Measurements from ENCODE around the gene CST9. TPM values are rescaled to one million over a fixed set of nuclear protein-coding genes. Genes with fewer than 3 reads are reported as not detected.

The CST9 gene
- total RNA-seq, 2 donors from 2014 or later = not detected

DNA sequence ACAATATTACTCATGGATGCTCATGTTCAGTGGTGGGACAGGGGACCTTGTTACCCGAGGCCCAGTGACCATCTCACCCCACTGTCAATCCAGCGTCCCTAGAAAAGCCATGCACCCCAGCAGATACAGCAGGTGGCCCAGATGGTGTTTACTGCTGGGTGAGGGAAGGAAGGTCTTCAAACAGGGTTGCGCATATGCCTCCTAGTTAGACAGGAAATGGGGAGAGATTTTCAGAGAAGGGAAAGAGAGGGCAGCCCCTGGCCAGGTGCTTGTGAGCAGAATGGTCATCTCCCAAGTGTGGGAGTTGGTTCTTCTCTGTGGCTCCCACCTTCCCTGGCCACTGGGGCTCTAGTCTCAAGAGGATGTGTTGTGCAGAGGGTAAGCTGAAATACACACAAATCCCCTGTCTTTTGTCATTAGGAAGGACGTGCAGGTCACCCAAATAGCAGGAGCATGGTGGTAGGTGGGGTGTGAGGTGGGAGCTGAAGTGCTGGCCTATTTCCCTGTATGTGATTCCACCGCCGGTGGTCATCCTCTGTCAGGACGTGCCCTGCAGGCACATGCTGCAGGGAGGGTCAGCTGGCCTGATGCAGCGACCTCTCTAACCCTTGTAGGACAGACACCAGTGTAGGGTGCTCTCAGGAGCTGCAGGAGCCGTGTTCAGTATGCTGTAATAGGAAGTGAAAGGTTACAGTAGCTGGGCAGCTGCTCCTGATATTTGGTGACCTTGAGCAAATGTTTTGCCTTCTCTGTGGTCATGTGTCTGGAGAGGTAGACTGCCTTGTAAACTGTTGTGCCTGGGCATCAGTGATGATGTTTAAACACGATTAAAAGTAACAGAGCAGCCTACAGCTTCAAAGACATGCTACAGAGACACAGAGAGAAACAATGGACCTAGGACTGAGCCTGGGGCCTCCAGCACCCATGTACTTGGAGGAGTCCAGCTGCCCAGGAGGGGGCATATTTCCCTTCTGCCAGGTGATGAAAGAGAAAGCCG lies 35.3 kb upstream of the CST9 start:
- TF ChIP-seq, protein P1, sequence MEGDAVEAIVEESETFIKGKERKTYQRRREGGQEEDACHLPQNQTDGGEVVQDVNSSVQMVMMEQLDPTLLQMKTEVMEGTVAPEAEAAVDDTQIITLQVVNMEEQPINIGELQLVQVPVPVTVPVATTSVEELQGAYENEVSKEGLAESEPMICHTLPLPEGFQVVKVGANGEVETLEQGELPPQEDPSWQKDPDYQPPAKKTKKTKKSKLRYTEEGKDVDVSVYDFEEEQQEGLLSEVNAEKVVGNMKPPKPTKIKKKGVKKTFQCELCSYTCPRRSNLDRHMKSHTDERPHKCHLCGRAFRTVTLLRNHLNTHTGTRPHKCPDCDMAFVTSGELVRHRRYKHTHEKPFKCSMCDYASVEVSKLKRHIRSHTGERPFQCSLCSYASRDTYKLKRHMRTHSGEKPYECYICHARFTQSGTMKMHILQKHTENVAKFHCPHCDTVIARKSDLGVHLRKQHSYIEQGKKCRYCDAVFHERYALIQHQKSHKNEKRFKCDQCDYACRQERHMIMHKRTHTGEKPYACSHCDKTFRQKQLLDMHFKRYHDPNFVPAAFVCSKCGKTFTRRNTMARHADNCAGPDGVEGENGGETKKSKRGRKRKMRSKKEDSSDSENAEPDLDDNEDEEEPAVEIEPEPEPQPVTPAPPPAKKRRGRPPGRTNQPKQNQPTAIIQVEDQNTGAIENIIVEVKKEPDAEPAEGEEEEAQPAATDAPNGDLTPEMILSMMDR (IDR thresholded peaks at IDR 0.05) = no peak
- Histone ChIP-seq H3K27me3 (replicated peaks; ENCODE audit: insufficient read depth) (no peaks in the 10 kb centered on the region), H3K9me3 (no peaks in the 10 kb centered on the region), H3K4me3 (no peak overlapping the region), H3K27ac (no peak overlapping the region), H3K36me3 (no peaks in the 10 kb centered on the region), H3K4me1 (ENCODE audit: control insufficient read depth in 1 of 2, low read depth in 2 of 2) (peaks cover 7 to 12% of the 10 kb centered on the region in 2 donors)
- DNase-seq (ENCODE audit: low spot score) (no peak), ATAC-seq (ENCODE audit: insufficient number of reproducible peaks, low FRiP score, low read depth) (no peak)

DNA sequence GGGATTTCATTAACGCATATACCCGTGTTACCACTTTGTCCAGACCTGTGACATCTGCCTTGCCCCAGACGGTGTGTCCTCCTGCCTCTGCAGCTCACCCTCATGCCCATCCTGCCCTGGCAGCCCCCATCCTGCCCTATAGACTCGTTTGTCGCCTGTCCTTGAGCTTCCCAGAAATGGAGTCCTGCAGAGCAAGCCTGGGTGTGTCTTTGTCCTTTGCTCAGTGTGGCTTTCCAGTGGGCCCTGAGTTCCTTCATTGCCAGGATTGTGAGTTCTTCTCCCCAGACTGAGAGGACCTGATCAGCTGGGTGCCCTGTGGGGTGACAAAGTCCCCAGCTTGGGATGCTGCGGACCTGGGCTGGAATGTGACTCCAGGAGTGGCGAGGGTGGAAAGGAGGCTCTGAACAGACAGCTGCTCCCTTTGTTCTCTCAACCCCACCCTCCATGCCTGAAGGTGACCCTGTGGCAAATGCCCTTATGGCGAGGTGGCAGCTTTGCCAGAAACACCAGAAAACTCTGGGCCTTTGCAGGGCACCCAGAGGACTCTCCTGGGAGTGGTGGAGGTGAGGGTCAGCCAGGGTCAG lies 34.4 kb upstream of the CST9 start:
- Histone ChIP-seq H3K9me3 (no peaks in the 10 kb centered on the region), H3K36me3 (no peaks in the 10 kb centered on the region), H3K4me1 (ENCODE audit: control insufficient read depth in 1 of 2, low read depth in 2 of 2) (peaks cover 16 to 18% of the 10 kb centered on the region in 2 donors), H3K27me3 (replicated peaks; ENCODE audit: insufficient read depth) (no peaks in the 10 kb centered on the region), H3K27ac (no peak overlapping the region), H3K4me3 (no peak overlapping the region)
- TF ChIP-seq, protein P1 (IDR thresholded peaks at IDR 0.05) = no peak
- DNase-seq (ENCODE audit: low spot score) = no peak
- ATAC-seq (ENCODE audit: insufficient number of reproducible peaks, low FRiP score, low read depth) = no peak

GRCh38 chr20:23639490-23639958 lies 33.8 kb upstream of the CST9 start:
- Histone ChIP-seq H3K27ac (no peak overlapping the region), H3K4me3 (no peak overlapping the region), H3K4me1 (ENCODE audit: control insufficient read depth in 1 of 2, low read depth in 2 of 2) (peaks cover 22 to 23% of the 10 kb centered on the region in 2 donors), H3K9me3 (no peaks in the 10 kb centered on the region), H3K27me3 (replicated peaks; ENCODE audit: insufficient read depth) (no peaks in the 10 kb centered on the region), H3K36me3 (no peaks in the 10 kb centered on the region)
- DNase-seq (ENCODE audit: low spot score) = no peak
- no peak for ATAC-seq (ENCODE audit: insufficient number of reproducible peaks, low FRiP score, low read depth)
- TF ChIP-seq, protein P1 (IDR thresholded peaks at IDR 0.05) = no peak

- peaks cover 5% of the 10 kb centered on the region for H3K36me3 ChIP-seq
- H3K9me3 ChIP-seq = no peaks in the 10 kb centered on the region
- peak overlapping the region; percentile 37 to 38 for H3K27ac ChIP-seq
- TF ChIP-seq, protein P1 (IDR thresholded peaks at IDR 0.05) = no peak
- H3K27me3 ChIP-seq (replicated peaks; ENCODE audit: insufficient read depth) = no peaks in the 10 kb centered on the region
- no peak for DNase-seq (ENCODE audit: low spot score)
- peaks cover 23 to 29% of the 10 kb centered on the region in 2 donors for H3K4me1 ChIP-seq (ENCODE audit: control insufficient read depth in 1 of 2, low read depth in 2 of 2)
- no peak overlapping the region for H3K4me3 ChIP-seq
- no peak for ATAC-seq (ENCODE audit: insufficient number of reproducible peaks, low FRiP score, low read depth)
Measured at GRCh38 chr20:23638309-23638708, 32.6 kb upstream of the CST9 start.
